Endothelial cell of umbilical vein (primary cell): ENCODE results near the gene TENM4. TPM values are rescaled to one million over a fixed set of nuclear protein-coding genes. Genes with fewer than 3 reads are reported as not detected.

Experiments
- BruUV-seq: library from RNA; stranded (reverse); fragments of 400-500 nt; replicated peaks from 2 replicates; lab custom pipeline; 2021; lab: Mats Ljungman, UMichigan
- CTCF ChIA-PET: fragments of 300-600, 350-600 bp; sonication (Branson Sonifier 250); formaldehyde crosslinking; loops from one replicate; lab custom pipeline; 2021; ENCODE audit warnings: antibody characterized with exemption, inconsistent platforms; lab: Charles Lee
- POLR2A ChIA-PET: fragments of 300-600, 350-600 bp; sonication (Branson Sonifier 250); formaldehyde crosslinking; loops from one replicate; lab custom pipeline; 2021; ENCODE audit warnings: antibody characterized with exemption, inconsistent platforms; lab: Charles Lee
- DNase-seq: peaks from one replicate; pipeline ENCODE4 v3.0.0-alpha.2; 2011; ENCODE audit warnings: low read depth, low spot score
- FAIRE-seq: peaks from 2 replicates; lab custom pipeline; 2011; peaks lifted over from hg19 to GRCh38; lab: Jason Lieb, UNC
- H2AFZ ChIP-seq: 2 replicates; pipeline ENCODE4 v1.6.0; 2012; ENCODE audit warnings: low read depth, low read length, control low read depth, inconsistent platforms
- H3K27ac ChIP-seq: 2 replicates; pipeline ENCODE4 v1.5.1; 2011; ENCODE audit warnings: low read depth, mild to moderate bottlenecking, control low read depth, low read length, moderate library complexity; ENCODE audit not compliant: insufficient read depth
- H3K27me3 ChIP-seq, 2 experiments: 2 replicates each; pipeline versions ENCODE4 v1.6.0 to v1.6.1; 2011; ENCODE audit warnings: low read length in 2 of 2, mixed read lengths in 1 of 2; ENCODE audit not compliant: control insufficient read depth in 2 of 2, insufficient read depth in 2 of 2
- H3K36me3 ChIP-seq, 2 experiments: 2 replicates in 1 of 2; 3 replicates in 1 of 2; pipeline ENCODE4 v1.5.1; 2011; ENCODE audit warnings: low read length in 2 of 2, mild to moderate bottlenecking in 1 of 2, moderate library complexity in 1 of 2; ENCODE audit not compliant: control insufficient read depth in 2 of 2, insufficient read depth in 2 of 2; ENCODE audit errors: extremely low read depth in 1 of 2
- H3K4me1 ChIP-seq: 3 replicates; pipeline ENCODE4 v1.5.1; 2011; ENCODE audit warnings: mild to moderate bottlenecking, low read length; ENCODE audit not compliant: control insufficient read depth, insufficient read depth; ENCODE audit errors: extremely low read depth
- H3K4me2 ChIP-seq: 2 replicates; pipeline ENCODE4 v1.6.1; 2011; ENCODE audit warnings: low read length, control low read depth, mixed read lengths; ENCODE audit not compliant: insufficient read depth
- H3K4me3 ChIP-seq, 3 experiments: fragments of 200-600 bp in 1 of 3; sonication (generic), shearing (Covaris generic) in 1 of 3; replicated peaks in 1 of 3; 2 replicates each; pipeline ENCODE4 v1.5.1; 2011 to 2016; ENCODE audit warnings: control low read depth in 3 of 3, low read length in 3 of 3, mild to moderate bottlenecking in 2 of 3, inconsistent platforms in 1 of 3, low read depth in 1 of 3, moderate library complexity in 1 of 3; ENCODE audit not compliant: insufficient read depth in 1 of 3
- H3K79me2 ChIP-seq: 2 replicates; pipeline ENCODE4 v1.6.0; 2012; ENCODE audit warnings: low read length, inconsistent platforms; ENCODE audit not compliant: control insufficient read depth, insufficient read depth
- H3K9ac ChIP-seq: replicated peaks from 2 replicates; pipeline ENCODE3; 2011; ENCODE audit warnings: low read length, control low read depth; ENCODE audit not compliant: insufficient read depth; ENCODE audit errors: extremely low read depth
- H3K9me1 ChIP-seq: replicated peaks from 3 replicates; pipeline ENCODE4 v1.6.0; 2011; ENCODE audit warnings: mild to moderate bottlenecking, low read length; ENCODE audit not compliant: control insufficient read depth, insufficient read depth; ENCODE audit errors: extremely low read depth
- H3K9me3 ChIP-seq: replicated peaks from 2 replicates; pipeline ENCODE4 v1.5.1; 2012; ENCODE audit warnings: low read length, inconsistent platforms; ENCODE audit not compliant: control insufficient read depth, insufficient read depth
- H4K20me1 ChIP-seq: replicated peaks from 2 replicates; pipeline ENCODE3; 2011; ENCODE audit warnings: mild to moderate bottlenecking, low read length; ENCODE audit not compliant: control insufficient read depth, insufficient read depth; ENCODE audit errors: extremely low read depth
- EZH2 ChIP-seq: IDR thresholded peaks from 2 replicates; pipeline ENCODE4 v1.6.1; 2012; ENCODE audit warnings: borderline replicate concordance, low read depth, mild to moderate bottlenecking, moderate library complexity, low read length, inconsistent platforms; ENCODE audit not compliant: severe bottlenecking
- FOS ChIP-seq: IDR thresholded peaks from 2 replicates; pipeline ENCODE4 v1.6.1; 2011; ENCODE audit warnings: mild to moderate bottlenecking, low read length, moderate library complexity, borderline replicate concordance; ENCODE audit not compliant: insufficient read depth
- GATA2 ChIP-seq: IDR thresholded peaks from 2 replicates; pipeline ENCODE4 v1.7.0; 2011; ENCODE audit warnings: low read depth, mild to moderate bottlenecking, moderate library complexity, mixed read lengths, low read length; ENCODE audit not compliant: insufficient read length, insufficient read depth
- JUN ChIP-seq: IDR thresholded peaks from 2 replicates; pipeline ENCODE4 v1.6.1; 2011; ENCODE audit warnings: borderline replicate concordance, low read depth; ENCODE audit not compliant: insufficient read length, insufficient read depth
- MYC ChIP-seq: IDR thresholded peaks from one replicate; pipeline ENCODE4 v1.6.1; 2011; ENCODE audit warnings: mild to moderate bottlenecking, low read depth, low read length
- POLR2A ChIP-seq: IDR thresholded peaks from 2 replicates; pipeline ENCODE4 v1.6.1; 2012; ENCODE audit warnings: low read depth, mild to moderate bottlenecking, control low read depth, low read length
- POLR2AphosphoS5 ChIP-seq: IDR thresholded peaks from 2 replicates; pipeline ENCODE4 v1.6.1; 2012; ENCODE audit warnings: low read depth, mild to moderate bottlenecking, control low read depth, low read length, moderate library complexity; ENCODE audit not compliant: insufficient read depth
- dilution Hi-C: fragments of 300-500 bp; cut with MboI; formaldehyde crosslinking; loops from one replicate; pipeline ENCODE4 v1.15.0; 2019; ENCODE audit warnings: low sequenced_read_pairs; ENCODE audit not compliant: extremely low pct_ligation_motif_present
- intact Hi-C: fragments of 100-400 bp; cut with micrococcal nuclease; formaldehyde crosslinking; loops from one replicate; pipeline ENCODE4 v1.10.0; 2022
- polyA plus RNA-seq, 4 experiments: library from polyadenylated mRNA; depleted of rRNA in 3 of 4; stranded (reverse) in 3 of 4; unstranded in 1 of 4; fragments of >200 nt; gene quantifications; 2 replicates each; pipeline versions ENCODE4 v1.2.1 to v1.2.3, GENCODE V29; 2011 to 2012; ENCODE audit warnings: missing spikeins in 1 of 4
- total RNA-seq: library from RNA; stranded (reverse); gene quantifications from 2 replicates; pipeline ENCODE4 v1.2.3, GENCODE V29; 2021
- TF ChIP-seq, protein P1 (sequence below), 2 donors: IDR thresholded peaks; 1 replicate in 1 of 2; 2 replicates in 1 of 2; pipeline ENCODE4 v1.5.1; 2011; ENCODE audit warnings: low read length in 2 of 2, mild to moderate bottlenecking in 2 of 2, moderate library complexity in 2 of 2, control low read depth in 1 of 2, inconsistent platforms in 1 of 2, low read depth in 1 of 2; ENCODE audit not compliant: insufficient read depth in 1 of 2; ENCODE audit errors: extremely low read depth in 1 of 2
- TF ChIP-seq, protein P2 (sequence below): IDR thresholded peaks from 2 replicates; pipeline ENCODE4 v1.6.1; 2011; ENCODE audit not compliant: insufficient read depth, insufficient read length

TENM4 gene
- total and polyA plus RNA-seq, 2 donors (not counting 3 experiments of a cell fraction or from before 2014, with no cell fraction given) = 0.06 to 0.27 TPM

DNA sequence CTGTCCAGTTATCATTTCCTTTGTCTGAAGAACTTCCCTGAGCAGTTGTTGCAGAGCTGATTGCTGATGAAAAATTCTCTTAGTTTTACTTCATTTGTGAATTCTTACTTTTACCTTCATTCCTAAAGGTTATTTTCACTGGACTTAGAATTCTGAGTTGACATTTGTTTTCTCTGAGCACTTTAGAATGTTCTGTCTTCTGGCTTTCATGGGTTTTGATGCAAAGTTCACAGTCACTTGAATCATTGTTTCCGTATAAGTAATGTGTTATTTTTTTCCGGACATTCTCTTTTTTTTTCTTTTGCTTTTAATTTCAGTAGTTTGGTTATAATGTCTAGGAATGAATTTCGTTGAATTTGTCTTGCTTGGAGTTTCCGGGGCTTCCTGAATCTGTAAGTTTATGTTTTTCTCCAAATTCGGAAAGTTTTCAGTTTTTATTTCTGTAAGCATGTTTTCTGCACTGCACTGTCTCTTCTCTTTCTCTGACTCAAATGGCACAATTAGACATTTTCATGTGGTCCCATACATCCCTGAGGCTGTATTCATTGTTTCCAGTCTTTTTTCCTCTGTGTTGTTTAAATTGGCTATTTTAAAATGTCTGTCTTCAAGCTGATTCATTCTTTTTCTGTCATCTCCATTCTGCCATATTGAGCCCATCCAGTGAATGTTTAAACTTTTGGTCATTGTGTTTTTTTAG is 797.7 kb downstream of the TENM4 start:
- DNase-seq = no peak
- Histone ChIP-seq H3K9ac (no peak overlapping the region), H3K27ac (no peak overlapping the region), H3K79me2 (no peaks in the 10 kb centered on the region), H4K20me1 (no peaks in the 10 kb centered on the region), H3K9me1 (no peaks in the 10 kb centered on the region), H2AFZ (no peak overlapping the region), H3K4me3 (no peak overlapping the region), H3K27me3 (peaks cover 0 to 2% of the 10 kb centered on the region in 2 experiments), H3K4me1 (no peaks in the 10 kb centered on the region), H3K36me3 (no peaks in the 10 kb centered on the region), H3K9me3 (no peaks in the 10 kb centered on the region), H3K4me2 (no peak overlapping the region)
- dilution Hi-C loops = no loop called here
- intact Hi-C loops = no loop called here
- FAIRE-seq = no peak
- POLR2A ChIA-PET = no interaction called here
- CTCF ChIA-PET = interaction anchor here (1.2 to 1.3 kb wide), 2 partner anchors 409 to 457 kb away, joined by 3 read pairs; no protein-coding TSS in a partner anchor
- BruUV-seq = no TSS peak
- TF ChIP-seq, protein P1, sequence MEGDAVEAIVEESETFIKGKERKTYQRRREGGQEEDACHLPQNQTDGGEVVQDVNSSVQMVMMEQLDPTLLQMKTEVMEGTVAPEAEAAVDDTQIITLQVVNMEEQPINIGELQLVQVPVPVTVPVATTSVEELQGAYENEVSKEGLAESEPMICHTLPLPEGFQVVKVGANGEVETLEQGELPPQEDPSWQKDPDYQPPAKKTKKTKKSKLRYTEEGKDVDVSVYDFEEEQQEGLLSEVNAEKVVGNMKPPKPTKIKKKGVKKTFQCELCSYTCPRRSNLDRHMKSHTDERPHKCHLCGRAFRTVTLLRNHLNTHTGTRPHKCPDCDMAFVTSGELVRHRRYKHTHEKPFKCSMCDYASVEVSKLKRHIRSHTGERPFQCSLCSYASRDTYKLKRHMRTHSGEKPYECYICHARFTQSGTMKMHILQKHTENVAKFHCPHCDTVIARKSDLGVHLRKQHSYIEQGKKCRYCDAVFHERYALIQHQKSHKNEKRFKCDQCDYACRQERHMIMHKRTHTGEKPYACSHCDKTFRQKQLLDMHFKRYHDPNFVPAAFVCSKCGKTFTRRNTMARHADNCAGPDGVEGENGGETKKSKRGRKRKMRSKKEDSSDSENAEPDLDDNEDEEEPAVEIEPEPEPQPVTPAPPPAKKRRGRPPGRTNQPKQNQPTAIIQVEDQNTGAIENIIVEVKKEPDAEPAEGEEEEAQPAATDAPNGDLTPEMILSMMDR (IDR thresholded peaks at IDR 0.05; ENCODE audit: extremely low read depth in 1 of 2, insufficient read depth in 1 of 2, low read depth in 1 of 2, low read length in 2 of 2) = no peak
- TF ChIP-seq, protein P2, sequence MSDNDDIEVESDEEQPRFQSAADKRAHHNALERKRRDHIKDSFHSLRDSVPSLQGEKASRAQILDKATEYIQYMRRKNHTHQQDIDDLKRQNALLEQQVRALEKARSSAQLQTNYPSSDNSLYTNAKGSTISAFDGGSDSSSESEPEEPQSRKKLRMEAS = no peak
- TF ChIP-seq GATA2 (no peak), EZH2 (no peak)

DNA sequence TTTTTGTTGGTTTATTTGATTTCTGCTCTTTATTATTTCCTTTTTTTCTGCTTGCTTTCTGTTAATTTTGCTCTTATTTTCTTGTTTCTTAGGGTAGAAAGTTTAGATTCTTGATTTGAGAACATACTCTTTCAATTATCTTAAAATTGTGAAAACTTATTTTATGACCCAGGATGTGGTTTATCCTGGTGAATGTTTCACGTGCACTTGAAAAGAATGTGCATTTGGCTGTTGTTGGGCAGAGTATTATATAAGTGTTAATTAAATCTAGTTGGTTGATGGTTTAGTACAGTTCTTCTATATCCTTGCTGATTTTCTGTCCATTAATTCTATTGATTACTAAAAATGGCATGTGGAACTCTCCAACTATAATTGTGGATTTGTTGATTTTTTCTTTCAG is 799.3 kb downstream of the TENM4 start:
- intact Hi-C loops = no loop called here
- BruUV-seq = no TSS peak

More for the DNA sequence above, 799.3 kb downstream of the TENM4 start:
- H3K27ac ChIP-seq = no peak overlapping the region
- ChIA-PET CTCF (no interaction called here), POLR2A (no interaction called here)
- FAIRE-seq (no peak), DNase-seq (no peak)
- H3K4me2 ChIP-seq = no peak overlapping the region
- no peaks in the 10 kb centered on the region for H3K4me1 ChIP-seq
- H3K27me3 ChIP-seq = peaks cover 0 to 2% of the 10 kb centered on the region in 2 experiments
- H3K36me3 ChIP-seq = no peaks in the 10 kb centered on the region
- no peaks in the 10 kb centered on the region for H3K9me1 ChIP-seq
- no peaks in the 10 kb centered on the region for H3K79me2 ChIP-seq
- H3K9me3 ChIP-seq = no peaks in the 10 kb centered on the region
- dilution Hi-C loops = no loop called here
- H3K4me3 ChIP-seq = no peak overlapping the region
- H2AFZ ChIP-seq = no peak overlapping the region
- no peak overlapping the region for H3K9ac ChIP-seq
- TF ChIP-seq GATA2 = no peak
- no peak for TF ChIP-seq POLR2A
- TF ChIP-seq, protein P2 = no peak
- TF ChIP-seq, protein P1 (IDR thresholded peaks at IDR 0.05; ENCODE audit: extremely low read depth in 1 of 2, insufficient read depth in 1 of 2, low read depth in 1 of 2, low read length in 2 of 2) = no peak
- TF ChIP-seq FOS = no peak
- TF ChIP-seq JUN = no peak
- TF ChIP-seq MYC = no peak
- TF ChIP-seq EZH2 = no peak
- TF ChIP-seq POLR2AphosphoS5 = no peak
- no peaks in the 10 kb centered on the region for H4K20me1 ChIP-seq
